ENCODE measurements around the gene NAT16.

- TF ChIP-seq CTCF (IDR thresholded peaks at IDR 0.05 in 2 of 3, conservative IDR thresholded peaks at IDR 0.05 in 1 of 3; ENCODE audit: insufficient read depth in 2 of 3, low read depth in 1 of 3, low read length in 3 of 3) = no peak
- TF ChIP-seq ID3 (CRISPR knock-in tag; IDR thresholded peaks at IDR 0.05) = no peak
- TF ChIP-seq ID3 (tag; IDR thresholded peaks at IDR 0.05) = no peak
- TF ChIP-seq ZHX1 (conservative IDR thresholded peaks at IDR 0.05; ENCODE audit: low read length) = no peak
- no peak for TF ChIP-seq CEBPZ (IDR thresholded peaks at IDR 0.05; ENCODE audit: borderline replicate concordance, low read depth, low read length)
- no peak for TF ChIP-seq ZNF24 (IDR thresholded peaks at IDR 0.05)
- no peak for TF ChIP-seq PATZ1 (CRISPR knock-in tag; IDR thresholded peaks at IDR 0.05; ENCODE audit: borderline replicate concordance)
- TF ChIP-seq CCAR2 (IDR thresholded peaks at IDR 0.05; ENCODE audit: low read depth, low read length) = no peak
- no peak for TF ChIP-seq FOXP1 (CRISPR knock-in tag; IDR thresholded peaks at IDR 0.05)
- TF ChIP-seq NFATC3 (IDR thresholded peaks at IDR 0.05) = no peak
Measured at GRCh38 chr7:101216001-101216859, 36.1 kb upstream of the NAT16 start.
